PC-3 (cell line): ENCODE data around the gene ITGA3.

Source experiments
- CTCF ChIP-seq: fragments of 300-600 bp; sonication (generic); conservative IDR thresholded peaks from 2 replicates; pipeline ENCODE4 v1.5.1; 2017; ENCODE audit warnings: antibody characterized with exemption, low read depth, mild to moderate bottlenecking, low read length
- EZH2 ChIP-seq: fragments of 300-600 bp; sonication (generic); IDR thresholded peaks from one replicate; pipeline ENCODE4 v1.6.1; 2017; ENCODE audit warnings: antibody characterized with exemption, mild to moderate bottlenecking, low read length; ENCODE audit not compliant: unreplicated experiment
- EZH2phosphoT487 ChIP-seq: fragments of 300-600 bp; sonication (generic); IDR thresholded peaks from 2 replicates; pipeline ENCODE4 v1.6.1; 2018; ENCODE audit warnings: mild to moderate bottlenecking, antibody characterized with exemption, low read length, borderline replicate concordance

GRCh38 chr17:50026046-50026675, 29.7 kb upstream of the ITGA3 start:
- TF ChIP-seq CTCF (no peak), EZH2 (no peak), EZH2phosphoT487 (no peak)
